Posterior vena cava (tissue), 2 donors: ENCODE measurements around the gene ARHGEF40. TPM values are rescaled to one million over a fixed set of nuclear protein-coding genes. Genes with fewer than 3 reads are reported as not detected.

Experiments
- DNase-seq: peaks from one replicate; pipeline ENCODE4 v3.0.0-alpha.2; 2020; ENCODE audit warnings: low spot score
- intact Hi-C, 2 donors: fragments of 100-400 bp; cut with DNase I; formaldehyde crosslinking; loops; one replicate each; pipeline versions ENCODE4 v1.14.1 to v1.14.2; 2022 to 2023
- total RNA-seq, 2 donors: library from RNA; stranded (reverse); fragmentation: NEBNext Ultra II Directional; extraction: Animal tissue kit (Norgen Biotek cat#: 25700); gene quantifications; one replicate each; pipeline ENCODE4 v1.2.1, GENCODE V29; 2021
- donor health status: DM: yes; HTN: yes; CAD: no.
- donor health status: DM: yes; HTN: yes; CAD: no.

ARHGEF40 gene
- total RNA-seq, 2 donors from 2014 or later: 41.4 to 48.6 TPM

DNA sequence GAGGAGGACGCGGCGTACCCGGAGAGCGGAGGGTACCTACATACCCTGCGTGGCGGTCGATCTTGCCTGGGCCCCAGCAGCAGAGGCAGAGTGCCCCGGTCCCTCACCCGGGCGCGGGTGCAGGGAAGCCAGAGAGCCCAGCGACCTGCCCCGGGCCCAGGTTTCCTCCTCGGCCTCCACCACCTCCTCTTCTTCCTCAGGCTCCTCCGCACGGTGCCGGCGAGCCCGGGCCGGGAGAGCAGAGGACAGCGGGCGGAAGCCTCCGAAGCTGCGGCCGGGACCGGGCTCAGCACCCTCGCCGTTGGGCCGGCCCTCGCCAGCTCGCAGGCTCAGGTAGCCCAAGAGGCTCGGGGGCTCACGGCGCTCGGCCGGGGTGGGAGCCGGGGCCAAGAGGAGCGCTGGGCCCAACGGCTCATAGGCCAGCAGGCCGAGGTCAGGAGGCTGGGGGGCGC, 21.7 kb downstream of the ARHGEF40 start:
- DNase-seq: no peak
- intact Hi-C loops: loop anchor here (2.0 to 5.0 kb wide), 2 partner anchors 70 to 75 kb away; no protein-coding TSS in a partner anchor

DNA sequence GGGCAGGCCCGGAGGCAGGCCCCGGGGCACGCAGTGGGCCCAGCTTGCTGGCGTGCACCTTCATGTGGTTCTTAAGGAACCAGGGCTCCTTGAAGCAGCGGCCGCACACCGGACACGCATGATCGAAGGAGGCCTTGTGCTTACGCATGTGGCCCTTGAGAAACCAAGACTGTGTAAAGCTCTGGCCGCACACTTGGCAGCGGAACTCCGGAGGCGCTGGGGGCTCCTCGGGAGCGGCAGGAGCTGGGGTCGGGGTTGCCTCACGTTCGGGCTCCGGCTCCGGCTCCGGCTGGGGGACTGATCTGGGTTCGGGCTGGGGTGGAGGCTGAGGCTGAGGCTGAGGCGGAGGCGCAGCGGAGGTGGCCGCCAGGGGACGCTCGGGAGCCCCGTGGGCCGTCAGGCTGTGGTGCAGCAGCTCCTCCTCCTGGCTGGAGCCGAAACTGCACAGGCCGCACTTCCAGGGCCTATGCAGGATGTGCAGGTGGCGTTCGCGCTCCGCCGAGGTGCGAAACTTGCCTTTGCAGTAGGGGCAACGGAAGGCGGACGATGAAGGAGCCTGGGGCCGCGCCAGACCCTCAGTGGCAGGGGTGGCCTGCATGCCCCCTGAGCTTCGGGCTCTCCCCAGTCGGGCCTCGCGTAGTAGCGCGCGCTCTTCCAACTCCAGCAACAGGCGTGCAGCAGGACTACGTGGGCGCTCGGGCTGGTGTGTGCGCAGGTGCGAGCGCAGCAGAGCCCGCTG, 22.3 kb downstream of the ARHGEF40 start:
- intact Hi-C loops: loop anchor here in 1 of 2 donors (5.0 kb wide), 1 partner anchor 70 kb away; no protein-coding TSS in a partner anchor
- peak; percentile 97 for DNase-seq

DNA sequence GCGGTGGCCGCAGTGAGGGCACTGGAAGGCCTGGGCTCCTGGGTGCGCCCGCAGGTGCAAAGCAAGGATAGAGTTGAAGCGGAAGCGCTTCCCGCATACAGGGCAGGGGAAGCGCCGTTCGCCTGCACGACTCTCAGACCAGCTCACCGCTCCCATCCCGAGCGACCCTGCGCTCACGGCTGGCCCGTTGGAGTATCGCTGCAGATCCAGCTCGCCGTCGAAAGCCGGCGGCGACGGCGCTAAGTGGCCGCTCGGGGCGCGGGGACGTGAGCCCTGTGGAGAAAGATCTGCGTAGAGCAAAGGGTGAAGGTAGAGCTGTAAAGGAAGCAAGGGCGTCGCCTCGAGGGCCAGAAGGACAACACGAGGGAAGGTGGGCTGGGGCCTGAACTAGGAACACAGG, 22.9 kb downstream of the ARHGEF40 start:
- DNase-seq: no peak
- intact Hi-C loops: loop anchor here in 1 of 2 donors (5.0 kb wide), 1 partner anchor 71 kb away; no protein-coding TSS in a partner anchor

DNA sequence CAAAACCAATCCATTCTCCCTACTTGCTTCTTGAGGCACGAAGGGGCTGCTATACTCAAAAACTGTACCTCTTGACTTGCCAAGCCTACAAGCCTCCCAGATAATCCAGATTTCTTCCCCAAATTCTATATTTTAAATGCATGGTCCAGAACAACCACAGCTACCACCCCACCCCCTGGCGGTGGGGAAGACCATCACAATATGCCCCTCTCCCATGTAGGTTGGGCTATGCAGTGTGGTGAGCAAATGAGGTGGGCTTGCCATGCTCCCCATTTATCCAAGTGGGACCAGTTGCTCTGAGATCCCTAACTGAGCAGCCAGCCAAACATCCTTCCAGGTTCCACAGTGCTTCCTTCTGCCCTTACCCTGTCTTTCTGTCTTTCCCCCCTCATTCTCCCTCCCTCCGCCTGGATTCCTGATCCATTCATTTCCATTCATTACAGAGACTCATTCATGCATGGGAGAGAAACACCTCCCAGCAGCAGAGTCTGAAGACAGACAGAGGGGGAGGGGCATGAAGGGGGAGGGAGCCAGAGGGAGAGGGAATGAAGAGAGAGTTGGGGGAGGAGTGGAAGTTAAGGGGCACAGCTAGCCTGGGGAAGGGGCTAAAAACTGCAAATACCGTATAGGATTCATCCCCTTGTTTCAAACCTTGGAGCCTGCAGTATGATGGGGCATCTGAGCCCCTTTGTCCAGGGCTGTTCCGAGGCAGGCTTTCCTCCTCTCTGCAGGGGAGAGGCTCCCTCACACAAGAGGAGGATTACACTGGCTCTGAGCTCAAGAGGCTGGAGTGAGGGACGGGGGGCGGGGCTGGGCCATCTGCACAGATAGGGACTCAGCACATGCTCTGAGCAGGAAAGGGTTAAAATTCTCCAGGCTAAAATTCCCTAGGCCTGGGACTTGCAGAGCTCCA, 23.9 kb downstream of the ARHGEF40 start:
- intact Hi-C loops: loop anchor here in 1 of 2 donors (5.0 kb wide), 1 partner anchor 72 kb away; no protein-coding TSS in a partner anchor
- DNase-seq: no peak

DNA sequence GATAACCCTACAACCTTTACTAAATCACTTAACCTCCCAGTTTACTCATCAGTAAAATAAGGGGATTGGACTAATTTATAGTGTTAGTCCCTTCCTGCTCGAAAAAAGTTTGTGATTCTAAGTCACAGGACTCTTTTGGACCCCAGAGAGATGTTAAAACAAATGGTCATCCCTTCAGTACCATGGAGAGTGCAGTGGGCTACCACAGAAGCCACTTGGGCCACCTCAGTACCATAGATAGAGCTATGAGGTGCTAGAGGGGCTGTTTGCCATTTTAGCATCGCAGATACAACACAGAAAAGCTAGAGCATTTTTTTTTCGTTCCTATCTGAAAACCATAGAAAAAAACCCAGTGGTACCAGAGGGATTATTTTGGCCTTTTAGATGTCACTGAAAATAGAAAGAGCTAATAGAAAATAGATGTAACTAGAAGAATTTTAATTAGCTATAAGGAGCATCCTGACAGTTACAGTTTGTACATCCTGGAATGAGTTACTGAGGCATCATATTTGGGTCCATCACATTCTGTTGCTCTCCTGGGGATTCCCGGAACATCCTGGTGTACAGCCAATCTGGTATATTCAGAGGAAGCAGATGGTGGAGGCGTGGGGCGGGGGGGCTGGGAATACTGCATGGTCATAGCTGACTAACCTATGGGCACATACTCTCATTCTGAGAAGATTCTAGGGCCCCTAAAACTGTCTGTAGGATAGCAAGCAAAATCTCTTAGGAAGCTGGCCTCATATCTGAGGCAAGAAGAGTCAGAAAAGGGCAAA, 25.5 kb downstream of the ARHGEF40 start:
- intact Hi-C loops: no loop called here
- DNase-seq: no peak

DNA sequence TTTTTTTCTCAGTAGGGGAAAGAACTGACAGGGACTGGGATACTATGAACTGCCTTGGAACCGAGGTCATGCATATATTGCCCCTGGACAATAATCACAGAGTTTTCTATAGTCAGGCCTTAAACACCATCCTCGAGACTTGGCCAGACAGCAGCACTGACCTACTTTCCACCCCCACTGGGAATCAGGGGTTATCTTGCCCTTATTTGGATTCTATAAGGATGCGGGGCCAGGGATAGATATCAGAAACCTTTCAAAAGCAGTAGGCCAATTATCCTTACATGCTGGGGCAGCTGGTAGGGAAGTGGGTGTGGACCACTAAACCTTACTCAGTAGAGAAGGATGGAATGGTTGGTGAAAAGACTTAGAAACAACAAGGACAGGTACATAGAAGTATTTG, 26.3 kb downstream of the ARHGEF40 start:
- intact Hi-C loops: no loop called here
- no peak for DNase-seq

DNA sequence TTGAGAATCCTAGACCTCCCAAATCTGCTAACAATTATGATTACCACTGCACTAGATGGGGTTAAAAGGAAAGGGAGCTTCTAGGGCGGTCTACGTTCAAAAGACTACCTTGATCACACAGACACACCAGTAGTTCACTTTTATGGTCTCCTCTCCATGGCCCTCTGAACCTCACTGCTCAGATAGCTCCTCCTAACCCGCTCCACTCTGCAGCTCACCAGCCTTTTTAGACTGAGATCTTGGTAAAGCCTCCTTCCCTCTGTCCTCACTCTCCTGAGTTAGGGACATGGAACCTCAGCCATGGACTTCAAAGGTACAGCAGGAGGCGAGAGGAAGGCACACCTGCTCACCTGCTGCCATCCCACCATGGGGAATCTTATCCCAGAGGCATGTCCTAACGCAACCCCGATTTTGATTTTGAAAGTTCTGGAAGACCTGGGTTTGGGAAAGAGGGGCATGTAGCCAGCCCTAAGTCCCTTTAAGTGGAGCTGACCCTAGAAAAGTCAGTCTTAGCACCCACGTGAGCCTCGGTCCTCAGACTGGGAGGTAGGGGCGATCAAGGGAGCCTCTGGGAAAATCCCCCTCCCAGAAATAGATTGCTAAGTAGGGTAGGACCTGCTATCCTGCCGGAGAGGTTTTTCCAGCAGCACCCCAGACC, 27.0 kb downstream of the ARHGEF40 start:
- no peak for DNase-seq
- intact Hi-C loops: no loop called here

DNA sequence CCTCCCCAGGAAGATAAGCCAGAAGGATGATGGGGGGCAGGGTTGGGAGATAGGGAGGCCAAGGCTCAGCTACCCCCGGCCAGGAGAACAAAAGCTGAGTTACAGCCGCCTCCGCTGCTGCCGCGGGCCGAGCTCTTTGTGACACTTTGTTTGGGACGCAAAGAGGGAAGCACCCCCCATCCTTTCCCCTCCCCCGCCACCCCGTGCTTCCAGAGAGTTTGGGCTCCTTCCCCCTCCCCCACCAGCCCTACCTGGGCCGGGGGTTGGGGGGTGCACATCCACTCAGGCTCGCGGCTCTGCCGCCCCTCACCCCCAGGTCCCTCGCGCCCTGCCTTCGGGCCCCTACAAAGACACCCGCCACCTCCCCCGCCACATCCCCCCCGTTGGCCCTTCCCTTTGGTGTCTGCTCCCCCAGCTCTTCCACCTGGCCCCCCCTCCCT, 27.6 kb downstream of the ARHGEF40 start:
- no peak for DNase-seq
- intact Hi-C loops: no loop called here

DNA sequence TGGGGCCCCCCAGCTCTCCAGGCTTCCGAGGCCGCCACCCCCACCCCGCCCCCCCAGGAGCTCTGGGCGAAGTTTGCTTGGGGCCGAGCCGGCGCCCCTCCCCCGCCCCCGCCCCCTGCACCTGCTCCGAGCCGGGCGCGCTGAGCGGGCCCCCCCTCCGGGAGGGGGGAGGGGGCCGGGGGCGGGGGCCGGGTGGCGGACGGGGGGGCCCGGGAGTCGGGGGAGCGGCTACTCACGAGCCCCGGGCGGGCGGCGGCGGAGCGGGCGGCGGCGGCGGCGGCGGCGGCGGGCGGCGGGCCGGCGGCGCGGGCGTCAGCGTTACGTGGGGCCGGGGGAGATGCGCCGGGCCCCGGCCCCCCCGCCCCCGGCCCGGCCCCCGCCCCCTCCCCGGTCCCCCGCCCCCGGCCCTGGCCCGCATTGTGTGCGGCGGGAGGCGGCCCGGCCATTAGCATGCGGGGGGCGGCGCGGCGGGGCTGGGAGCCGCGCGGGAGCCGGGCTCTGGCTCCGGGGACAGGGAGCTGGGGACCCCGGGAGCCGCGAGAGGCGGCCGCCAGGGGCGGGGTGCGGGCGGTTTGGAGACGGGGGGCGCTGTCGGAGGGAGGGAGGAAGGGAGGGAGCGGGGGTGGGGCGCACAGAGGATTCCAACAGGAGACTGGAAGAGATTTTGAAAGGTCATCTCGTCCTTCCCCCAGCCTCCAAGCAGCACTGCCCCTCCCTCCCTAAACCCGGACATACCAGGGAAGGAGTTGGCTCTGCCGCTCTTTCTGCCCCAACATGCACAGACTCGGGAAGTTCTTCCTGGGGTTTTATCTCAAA, 28.2 kb downstream of the ARHGEF40 start, which contains the start of gene ZNF219:
ZNF219 (minus strand) TSS at position 580 of the 816 bp plus-strand sequence. CDS start 5,064 bp downstream, outside the sequence.
- no peak for DNase-seq
- intact Hi-C loops: no loop called here

DNA sequence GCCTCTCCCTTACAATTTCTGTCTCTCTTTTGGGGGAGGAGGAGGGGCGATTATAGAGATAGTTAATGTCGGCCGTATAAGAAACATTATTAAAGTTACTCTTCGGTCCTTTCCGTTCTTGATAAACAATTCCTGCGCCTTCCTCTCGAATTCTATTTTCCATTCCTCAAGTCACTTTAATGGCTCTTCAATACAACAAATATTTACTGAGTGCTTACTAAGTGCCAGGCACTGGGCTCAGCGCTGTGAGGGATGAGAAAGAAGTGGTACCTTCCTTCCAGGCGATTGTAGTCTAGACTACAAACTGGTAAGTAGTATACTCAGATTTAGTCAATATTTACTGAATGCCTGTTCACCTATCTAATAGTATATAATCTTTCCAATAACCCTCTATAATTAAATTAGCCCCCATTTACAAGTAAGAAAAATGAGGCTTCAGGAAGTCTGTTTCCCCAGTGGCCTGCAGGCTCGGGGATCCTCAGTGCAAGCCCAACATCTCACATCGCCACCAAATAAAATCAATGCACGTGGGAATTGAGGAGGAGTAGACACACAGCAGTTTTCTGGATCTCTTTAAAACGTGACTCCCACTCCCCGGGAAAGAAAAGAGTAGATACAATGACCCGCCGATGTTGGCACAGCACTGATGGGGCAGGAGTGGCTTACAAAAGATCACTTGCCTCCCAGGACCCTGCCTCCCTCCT, 28.9 kb downstream of the ARHGEF40 start:
- intact Hi-C loops: no loop called here
- no peak for DNase-seq

DNA sequence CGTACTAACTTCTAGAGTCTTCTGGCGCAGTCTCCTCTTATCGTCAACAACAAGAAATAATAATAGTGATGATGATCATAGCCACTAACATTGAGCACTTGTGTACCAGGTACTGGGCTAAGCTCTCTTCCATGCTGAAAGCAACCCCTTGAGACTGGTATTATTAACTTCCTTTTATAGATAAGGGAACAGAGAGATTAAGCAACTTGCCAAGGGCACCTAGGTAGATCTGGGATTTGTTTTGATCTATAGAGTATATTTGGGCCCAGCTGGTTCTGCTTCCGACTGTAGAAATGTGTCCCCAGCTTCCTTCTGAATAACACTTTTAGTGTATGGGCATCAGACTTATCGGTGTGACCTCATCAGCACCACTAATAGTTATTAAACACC, 29.5 kb downstream of the ARHGEF40 start:
- intact Hi-C loops: no loop called here
- no peak for DNase-seq

DNA sequence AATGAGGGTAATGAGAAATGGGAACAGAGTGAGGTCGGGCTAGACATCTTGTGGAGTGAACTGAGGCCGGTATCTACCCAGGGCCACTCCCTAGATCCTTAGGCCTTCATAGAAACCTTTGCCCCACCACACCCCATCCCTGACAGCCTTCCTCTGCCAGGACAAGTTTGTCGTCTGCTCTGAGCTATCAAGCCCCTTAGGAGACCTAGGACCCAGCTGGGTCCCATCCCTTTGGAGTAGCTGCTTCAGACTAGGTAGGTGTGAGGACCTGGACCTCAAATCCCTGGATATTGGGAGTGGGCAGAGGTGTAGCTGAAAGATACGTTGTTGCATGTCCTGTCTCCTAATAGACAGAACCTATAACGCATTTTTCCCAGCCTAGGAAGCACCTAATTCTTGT, 30.8 kb downstream of the ARHGEF40 start, which contains the start of gene TMEM253:
TMEM253 (plus strand) TSS at position 136 of the 400 bp plus-strand sequence. CDS start 278 bp downstream, outside the sequence.
- intact Hi-C loops: no loop called here
- no peak for DNase-seq

DNA sequence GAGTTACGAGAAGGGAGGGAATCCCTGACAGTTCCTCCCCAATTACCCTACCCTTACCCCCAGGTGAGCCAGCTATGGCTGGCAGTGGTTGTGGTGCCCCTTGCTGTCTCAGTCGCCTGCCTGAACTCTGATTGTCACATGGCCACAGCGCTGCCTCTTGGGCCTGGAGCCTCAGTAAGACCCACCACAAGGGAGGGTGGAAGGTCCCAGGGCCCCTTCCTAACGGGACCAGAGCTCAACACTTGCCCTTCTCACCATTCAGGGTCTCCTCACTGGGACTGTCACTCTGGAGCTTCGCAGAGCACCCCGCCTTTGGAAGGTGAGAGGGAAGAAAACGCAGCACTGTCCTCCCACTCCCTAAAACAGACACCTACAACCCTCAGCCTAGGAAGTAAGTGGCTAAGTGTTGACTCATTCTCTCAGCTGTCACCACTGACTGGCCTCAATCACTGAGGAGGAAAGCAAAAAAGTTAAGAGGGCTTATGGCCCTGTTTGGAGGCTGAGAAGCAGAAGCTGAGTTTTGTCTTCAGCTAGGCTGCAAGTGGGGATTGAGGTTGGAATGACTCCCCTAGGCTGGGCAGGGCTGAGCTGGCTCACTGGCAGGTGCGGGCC, 31.8 kb downstream of the ARHGEF40 start:
- intact Hi-C loops: no loop called here
- no peak for DNase-seq

DNA sequence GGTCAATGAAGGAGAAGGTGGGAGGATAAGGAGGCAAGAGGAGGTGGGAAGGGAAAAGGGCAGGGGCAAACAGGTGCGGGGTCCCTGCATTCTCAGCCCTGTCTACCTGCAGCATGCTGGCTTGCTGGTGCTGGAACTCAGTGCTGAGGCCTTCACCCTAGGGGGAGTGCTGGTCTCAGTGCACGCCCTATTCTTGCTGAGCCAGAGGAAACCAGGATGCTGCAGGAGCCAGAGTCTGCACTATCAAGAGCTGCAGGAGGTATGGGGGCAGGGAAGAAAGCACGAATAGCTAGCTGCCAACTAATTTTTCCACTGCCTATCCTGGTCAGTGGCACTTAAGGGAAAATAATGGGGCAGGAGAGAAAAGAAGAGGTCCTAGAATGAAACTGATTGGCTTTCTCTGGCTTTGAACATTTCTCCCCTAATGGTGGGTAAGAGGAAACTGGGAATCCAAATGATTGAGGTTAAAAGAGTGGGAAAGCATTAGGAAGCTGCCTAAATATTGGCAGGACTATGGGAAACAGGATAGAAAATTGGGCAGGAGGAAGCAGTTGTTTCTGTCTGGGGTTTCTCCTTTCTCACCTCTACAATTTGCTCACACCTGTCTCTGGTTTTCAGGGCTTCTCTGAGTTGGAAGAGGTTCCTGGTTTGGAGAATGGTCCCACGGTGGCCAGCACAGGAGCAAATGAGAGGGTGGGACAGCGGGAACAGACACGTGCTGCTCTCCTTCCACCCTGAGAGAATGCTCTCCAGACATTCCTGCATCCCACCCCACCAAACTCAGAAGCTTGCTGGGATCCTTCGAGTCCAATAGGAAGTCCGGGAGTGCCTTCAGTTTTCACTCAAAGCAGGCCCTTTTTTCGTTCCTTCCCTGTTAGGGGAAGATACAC, 32.7 kb downstream of the ARHGEF40 start:
- intact Hi-C loops: no loop called here
- DNase-seq: no peak

DNA sequence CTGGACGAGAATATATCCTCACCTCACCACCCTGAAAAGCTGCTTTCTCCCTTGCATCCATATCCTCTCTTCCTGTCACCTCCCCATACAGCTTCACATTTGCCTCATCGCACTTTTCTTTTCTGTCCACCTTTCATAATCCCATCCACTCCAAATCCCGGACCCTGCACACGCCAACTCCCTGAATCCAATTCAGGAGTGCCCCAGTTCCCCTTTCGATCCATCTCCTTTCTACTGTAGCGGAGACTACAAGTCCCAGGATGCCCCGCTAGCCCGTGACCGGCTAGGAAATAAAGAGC, 33.3 kb downstream of the ARHGEF40 start:
- DNase-seq: no peak
- intact Hi-C loops: no loop called here
